ENCODE data around the gene PARP12. TPM values are rescaled to one million over a fixed set of nuclear protein-coding genes. Genes with fewer than 3 reads are reported as not detected.

Gene PARP12
- total and polyA plus RNA-seq, 2 of the 13 experiments (the other 11 are each of a cell fraction or from before 2014, with no cell fraction given): 15.5 to 35.2 TPM

- TF ChIP-seq, protein P1, sequence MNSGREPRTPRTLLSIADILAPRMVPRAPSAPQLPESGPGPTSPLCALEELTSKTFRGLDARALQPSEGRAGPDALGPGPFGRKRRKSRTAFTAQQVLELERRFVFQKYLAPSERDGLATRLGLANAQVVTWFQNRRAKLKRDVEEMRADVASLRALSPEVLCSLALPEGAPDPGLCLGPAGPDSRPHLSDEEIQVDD (CRISPR knock-in tag; IDR thresholded peaks at IDR 0.05; ENCODE audit: borderline replicate concordance): no peak
- TF ChIP-seq ZFP1 (CRISPR knock-in tag; IDR thresholded peaks at IDR 0.05): peak; percentile 90; the same call in 1 of the 2 replicates
- DNase-seq (ENCODE audit: low spot score) (no peak), ATAC-seq (no peak), FAIRE-seq (no peak)
- no peak overlapping the region for H3K4me2 ChIP-seq (ENCODE audit: low read depth, low read length)
- no peaks in the 10 kb centered on the region for H3K79me2 ChIP-seq (ENCODE audit: insufficient read depth, low read length)
- no peaks in the 10 kb centered on the region for H3K36me3 ChIP-seq (replicated peaks in 1 of 2; ENCODE audit: control insufficient read depth in 1 of 2, insufficient read depth in 2 of 2, low read length in 2 of 2)
- H3K4me1 ChIP-seq (ENCODE audit: insufficient read depth, low read length): peaks cover 28% of the 10 kb centered on the region
- H3K9ac ChIP-seq (ENCODE audit: insufficient read depth, low read depth, low read length): no peak overlapping the region
- no TSS peak for BruUV-seq (replicated peaks)
- H3K4me3 ChIP-seq (replicated peaks in 1 of 3; ENCODE audit: insufficient read depth in 1 of 3, low read depth in 2 of 3, low read length in 3 of 3): no peak overlapping the region
- CTCF ChIA-PET (ENCODE audit: low intra/inter-chr PET ratio, low total read pairs): no interaction called here
- in situ Hi-C loops (cut with HindIII; ENCODE audit: extremely low pct_ligation_motif_present, low pct_unique_long_range_greater_than_20kb) (no loop called here), intact Hi-C loops (cut with micrococcal nuclease; ENCODE audit: unreplicated experiment) (no loop called here)
- 25% methylated on average over 2 of the region's 2 CpGs for WGBS (ENCODE audit: low lambda C conversion rate)
- peaks cover 15% of the 10 kb centered on the region for H3K9me3 ChIP-seq (ENCODE audit: low read length)
- no peak overlapping the region for H3K27ac ChIP-seq (ENCODE audit: extremely low read length, insufficient read depth, low read length)
- no peaks in the 10 kb centered on the region for H4K20me1 ChIP-seq (ENCODE audit: insufficient read depth, low read length)
- no peak overlapping the region for H2AFZ ChIP-seq (ENCODE audit: low read length)
- POLR2A ChIA-PET: no interaction called here
- peaks cover 0 to 5% of the 10 kb centered on the region in 2 experiments; a peak in 1 of 5 replicates for H3K27me3 ChIP-seq (ENCODE audit: control insufficient read depth in 1 of 2, insufficient read depth in 2 of 2, low read length in 2 of 2)
These were observed 4.3 kb upstream of the PARP12 start for GRCh38 chr7:140067052-140067451.

DNA sequence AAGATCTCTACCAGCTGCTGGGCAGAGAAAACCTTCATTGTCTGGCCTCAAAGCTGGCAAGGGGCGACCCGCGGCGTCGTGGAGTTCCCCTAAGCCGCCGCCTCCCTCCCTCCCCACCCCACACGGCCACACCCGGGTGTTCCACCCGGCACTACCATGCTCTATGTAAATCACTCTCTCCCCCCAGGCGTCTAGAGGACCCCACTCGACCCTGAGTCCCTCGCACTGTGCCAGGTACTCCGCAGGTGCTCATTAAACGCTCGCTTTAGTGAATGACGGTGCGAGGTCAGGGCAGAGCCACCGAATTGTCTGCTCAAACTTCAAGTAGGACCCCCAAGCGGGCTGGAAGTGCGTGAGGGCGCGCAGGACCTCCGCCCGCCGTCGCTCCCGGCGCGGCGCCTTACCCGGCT, 628 bp downstream of the PARP12 start:
- H3K27me3 ChIP-seq (ENCODE audit: control insufficient read depth in 1 of 2, insufficient read depth in 2 of 2, low read length in 2 of 2): no peaks in the 10 kb centered on the region
- FAIRE-seq (no peak), ATAC-seq (no peak), DNase-seq (ENCODE audit: low spot score) (no peak)
- no TSS peak for BruUV-seq (replicated peaks)
- no peak overlapping the region for H2AFZ ChIP-seq (ENCODE audit: low read length)
- peak overlapping the region; percentile 76 for H3K4me2 ChIP-seq (ENCODE audit: low read depth, low read length)
- H4K20me1 ChIP-seq (ENCODE audit: insufficient read depth, low read length): no peaks in the 10 kb centered on the region
- peaks cover 11% of the 10 kb centered on the region for H3K9me3 ChIP-seq (ENCODE audit: low read length)
- intact Hi-C loops (cut with micrococcal nuclease; ENCODE audit: unreplicated experiment): no loop called here
- peaks cover under 1 to 6% of the 10 kb centered on the region in 2 experiments; a peak in 3 of 5 replicates for H3K36me3 ChIP-seq (replicated peaks in 1 of 2; ENCODE audit: control insufficient read depth in 1 of 2, insufficient read depth in 2 of 2, low read length in 2 of 2)
- peak overlapping the region; percentile 51 to 73 (median 58); a peak in 5 of 6 replicates for H3K4me3 ChIP-seq (replicated peaks in 1 of 3; ENCODE audit: insufficient read depth in 1 of 3, low read depth in 2 of 3, low read length in 3 of 3)
- peaks cover 67% of the 10 kb centered on the region for H3K4me1 ChIP-seq (ENCODE audit: insufficient read depth, low read length)
- H3K9ac ChIP-seq (ENCODE audit: insufficient read depth, low read depth, low read length): peak overlapping the region; percentile 69
- H3K79me2 ChIP-seq (ENCODE audit: insufficient read depth, low read length): peaks cover 20% of the 10 kb centered on the region
- in situ Hi-C loops (cut with HindIII; ENCODE audit: extremely low pct_ligation_motif_present, low pct_unique_long_range_greater_than_20kb): no loop called here
- WGBS (ENCODE audit: low lambda C conversion rate): 51% methylated on average over 9 of the region's 32 CpGs
- POLR2A ChIA-PET: interaction anchor here (1.1 to 2.2 kb wide), 3 partner anchors 12 to 15 kb away, joined by 3 to 14 read pairs (median 8); no protein-coding TSS in a partner anchor
- CTCF ChIA-PET (ENCODE audit: low intra/inter-chr PET ratio, low total read pairs): no interaction called here
- peak overlapping the region; percentile 69 for H3K27ac ChIP-seq (ENCODE audit: extremely low read length, insufficient read depth, low read length)
- no peak for TF ChIP-seq ZBED4 (CRISPR knock-in tag; IDR thresholded peaks at IDR 0.05; ENCODE audit: borderline replicate concordance)
- no peak for TF ChIP-seq KLF6 (CRISPR knock-in tag; IDR thresholded peaks at IDR 0.05)
- no peak for TF ChIP-seq PAX8 (CRISPR knock-in tag; IDR thresholded peaks at IDR 0.05; ENCODE audit: borderline replicate concordance)
- TF ChIP-seq GFI1 (CRISPR knock-in tag; IDR thresholded peaks at IDR 0.05; ENCODE audit: borderline replicate concordance): no peak
- 0 out of 2 replicates have a peak, but pooled peaks have one; percentile 40 for TF ChIP-seq ZNF451 (CRISPR knock-in tag; IDR thresholded peaks at IDR 0.05)
- TF ChIP-seq MAFF (IDR thresholded peaks at IDR 0.05; ENCODE audit: low read depth, low read length): no peak
- no peak for TF ChIP-seq DMTF1 (CRISPR knock-in tag; IDR thresholded peaks at IDR 0.05)
